ENCODE results near the gene SCAF1. TPM values are rescaled to one million over a fixed set of nuclear protein-coding genes. Genes with fewer than 3 reads are reported as not detected.

Gene SCAF1
- total RNA-seq, 1 experiment from 2014 or later, result 103 TPM

DNA sequence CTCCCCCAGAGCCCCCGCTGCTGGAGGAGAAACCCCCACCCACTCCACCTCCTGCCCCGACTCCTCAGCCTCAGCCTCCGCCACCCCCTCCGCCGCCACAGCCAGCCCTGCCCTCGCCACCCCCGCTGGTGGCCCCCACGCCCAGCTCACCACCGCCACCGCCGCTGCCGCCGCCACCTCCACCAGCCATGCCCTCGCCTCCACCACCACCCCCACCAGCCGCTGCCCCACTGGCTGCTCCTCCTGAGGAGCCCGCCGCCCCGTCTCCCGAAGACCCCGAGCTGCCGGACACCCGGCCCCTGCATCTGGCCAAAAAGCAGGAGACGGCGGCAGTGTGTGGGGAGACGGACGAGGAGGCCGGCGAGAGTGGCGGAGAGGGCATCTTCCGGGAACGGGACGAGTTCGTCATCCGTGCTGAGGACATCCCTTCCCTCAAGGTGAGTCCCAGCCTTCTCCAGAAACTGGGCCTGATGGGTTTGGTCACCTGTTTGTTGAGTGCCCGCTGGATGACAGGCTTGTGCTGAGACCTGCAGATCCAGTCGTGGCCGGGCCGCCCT lies 40.4 kb upstream of the SCAF1 start:
- Mint-ChIP-seq H3K36me3 (peaks cover 50% of the 10 kb centered on the region), H3K4me1 (no peaks in the 10 kb centered on the region), H3K4me3 (no peak overlapping the region), H3K27ac (no peak overlapping the region), H3K27me3 (ENCODE audit: low read depth) (no peaks in the 10 kb centered on the region), H3K9me3 (no peaks in the 10 kb centered on the region)
- CTCF ChIA-PET, result no interaction called here
- POLR2A ChIA-PET, result no interaction called here
- DNase-seq (ENCODE audit: low spot score), result no peak
- TF ChIP-seq, protein P1, sequence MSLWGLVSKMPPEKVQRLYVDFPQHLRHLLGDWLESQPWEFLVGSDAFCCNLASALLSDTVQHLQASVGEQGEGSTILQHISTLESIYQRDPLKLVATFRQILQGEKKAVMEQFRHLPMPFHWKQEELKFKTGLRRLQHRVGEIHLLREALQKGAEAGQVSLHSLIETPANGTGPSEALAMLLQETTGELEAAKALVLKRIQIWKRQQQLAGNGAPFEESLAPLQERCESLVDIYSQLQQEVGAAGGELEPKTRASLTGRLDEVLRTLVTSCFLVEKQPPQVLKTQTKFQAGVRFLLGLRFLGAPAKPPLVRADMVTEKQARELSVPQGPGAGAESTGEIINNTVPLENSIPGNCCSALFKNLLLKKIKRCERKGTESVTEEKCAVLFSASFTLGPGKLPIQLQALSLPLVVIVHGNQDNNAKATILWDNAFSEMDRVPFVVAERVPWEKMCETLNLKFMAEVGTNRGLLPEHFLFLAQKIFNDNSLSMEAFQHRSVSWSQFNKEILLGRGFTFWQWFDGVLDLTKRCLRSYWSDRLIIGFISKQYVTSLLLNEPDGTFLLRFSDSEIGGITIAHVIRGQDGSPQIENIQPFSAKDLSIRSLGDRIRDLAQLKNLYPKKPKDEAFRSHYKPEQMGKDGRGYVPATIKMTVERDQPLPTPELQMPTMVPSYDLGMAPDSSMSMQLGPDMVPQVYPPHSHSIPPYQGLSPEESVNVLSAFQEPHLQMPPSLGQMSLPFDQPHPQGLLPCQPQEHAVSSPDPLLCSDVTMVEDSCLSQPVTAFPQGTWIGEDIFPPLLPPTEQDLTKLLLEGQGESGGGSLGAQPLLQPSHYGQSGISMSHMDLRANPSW (CRISPR knock-in tag; conservative IDR thresholded peaks at IDR 0.05; ENCODE audit: low read depth), result no peak
- TF ChIP-seq ZNF232 (CRISPR knock-in tag; IDR thresholded peaks at IDR 0.05) (no peak), TP53 (CRISPR knock-in tag; IDR thresholded peaks at IDR 0.05) (no peak), ELF4 (CRISPR knock-in tag; IDR thresholded peaks at IDR 0.05; ENCODE audit: low read depth) (no peak)
- TF ChIP-seq, protein P2, sequence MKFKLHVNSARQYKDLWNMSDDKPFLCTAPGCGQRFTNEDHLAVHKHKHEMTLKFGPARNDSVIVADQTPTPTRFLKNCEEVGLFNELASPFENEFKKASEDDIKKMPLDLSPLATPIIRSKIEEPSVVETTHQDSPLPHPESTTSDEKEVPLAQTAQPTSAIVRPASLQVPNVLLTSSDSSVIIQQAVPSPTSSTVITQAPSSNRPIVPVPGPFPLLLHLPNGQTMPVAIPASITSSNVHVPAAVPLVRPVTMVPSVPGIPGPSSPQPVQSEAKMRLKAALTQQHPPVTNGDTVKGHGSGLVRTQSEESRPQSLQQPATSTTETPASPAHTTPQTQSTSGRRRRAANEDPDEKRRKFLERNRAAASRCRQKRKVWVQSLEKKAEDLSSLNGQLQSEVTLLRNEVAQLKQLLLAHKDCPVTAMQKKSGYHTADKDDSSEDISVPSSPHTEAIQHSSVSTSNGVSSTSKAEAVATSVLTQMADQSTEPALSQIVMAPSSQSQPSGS (CRISPR knock-in tag; IDR thresholded peaks at IDR 0.05; ENCODE audit: borderline replicate concordance, low read depth), result no peak
- no peak for ATAC-seq

DNA sequence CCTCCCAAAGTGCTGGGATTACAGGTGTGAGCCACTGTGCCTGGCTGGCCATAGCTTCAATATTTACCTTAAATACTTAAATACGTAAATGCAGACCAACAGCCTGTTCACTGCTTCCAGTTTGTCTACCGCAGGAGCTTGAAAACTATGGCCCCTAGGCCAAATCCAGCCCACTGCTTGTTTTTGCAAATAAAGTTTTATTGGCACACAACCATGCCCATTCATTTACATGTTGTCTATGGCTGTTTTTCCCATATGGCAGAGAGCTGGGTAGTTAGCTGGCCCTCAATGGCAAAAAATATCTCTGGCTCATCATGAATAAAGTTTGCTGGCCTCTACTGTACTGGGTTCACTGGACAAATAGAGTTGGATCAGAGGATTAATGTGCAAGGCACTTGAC lies 39.2 kb upstream of the SCAF1 start:
- H3K27me3 Mint-ChIP-seq (ENCODE audit: low read depth), result no peaks in the 10 kb centered on the region
- CTCF ChIA-PET, result no interaction called here

More for the DNA sequence above, 39.2 kb upstream of the SCAF1 start:
- no peaks in the 10 kb centered on the region for H3K9me3 Mint-ChIP-seq
- POLR2A ChIA-PET, result no interaction called here
- TF ChIP-seq, protein P3, sequence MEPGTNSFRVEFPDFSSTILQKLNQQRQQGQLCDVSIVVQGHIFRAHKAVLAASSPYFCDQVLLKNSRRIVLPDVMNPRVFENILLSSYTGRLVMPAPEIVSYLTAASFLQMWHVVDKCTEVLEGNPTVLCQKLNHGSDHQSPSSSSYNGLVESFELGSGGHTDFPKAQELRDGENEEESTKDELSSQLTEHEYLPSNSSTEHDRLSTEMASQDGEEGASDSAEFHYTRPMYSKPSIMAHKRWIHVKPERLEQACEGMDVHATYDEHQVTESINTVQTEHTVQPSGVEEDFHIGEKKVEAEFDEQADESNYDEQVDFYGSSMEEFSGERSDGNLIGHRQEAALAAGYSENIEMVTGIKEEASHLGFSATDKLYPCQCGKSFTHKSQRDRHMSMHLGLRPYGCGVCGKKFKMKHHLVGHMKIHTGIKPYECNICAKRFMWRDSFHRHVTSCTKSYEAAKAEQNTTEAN (CRISPR knock-in tag; IDR thresholded peaks at IDR 0.05), result no peak
- TF ChIP-seq JAZF1 (CRISPR knock-in tag; IDR thresholded peaks at IDR 0.05), result no peak
- TF ChIP-seq JUN (CRISPR knock-in tag; IDR thresholded peaks at IDR 0.05), result no peak
- TF ChIP-seq PRRX2 (CRISPR knock-in tag; IDR thresholded peaks at IDR 0.05), result no peak
- TF ChIP-seq KAT7 (CRISPR knock-in tag; IDR thresholded peaks at IDR 0.05; ENCODE audit: borderline replicate concordance), result no peak
- TF ChIP-seq, protein P4, sequence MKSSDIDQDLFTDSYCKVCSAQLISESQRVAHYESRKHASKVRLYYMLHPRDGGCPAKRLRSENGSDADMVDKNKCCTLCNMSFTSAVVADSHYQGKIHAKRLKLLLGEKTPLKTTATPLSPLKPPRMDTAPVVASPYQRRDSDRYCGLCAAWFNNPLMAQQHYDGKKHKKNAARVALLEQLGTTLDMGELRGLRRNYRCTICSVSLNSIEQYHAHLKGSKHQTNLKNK (CRISPR knock-in tag; IDR thresholded peaks at IDR 0.05), result no peak
- TF ChIP-seq, protein P5, sequence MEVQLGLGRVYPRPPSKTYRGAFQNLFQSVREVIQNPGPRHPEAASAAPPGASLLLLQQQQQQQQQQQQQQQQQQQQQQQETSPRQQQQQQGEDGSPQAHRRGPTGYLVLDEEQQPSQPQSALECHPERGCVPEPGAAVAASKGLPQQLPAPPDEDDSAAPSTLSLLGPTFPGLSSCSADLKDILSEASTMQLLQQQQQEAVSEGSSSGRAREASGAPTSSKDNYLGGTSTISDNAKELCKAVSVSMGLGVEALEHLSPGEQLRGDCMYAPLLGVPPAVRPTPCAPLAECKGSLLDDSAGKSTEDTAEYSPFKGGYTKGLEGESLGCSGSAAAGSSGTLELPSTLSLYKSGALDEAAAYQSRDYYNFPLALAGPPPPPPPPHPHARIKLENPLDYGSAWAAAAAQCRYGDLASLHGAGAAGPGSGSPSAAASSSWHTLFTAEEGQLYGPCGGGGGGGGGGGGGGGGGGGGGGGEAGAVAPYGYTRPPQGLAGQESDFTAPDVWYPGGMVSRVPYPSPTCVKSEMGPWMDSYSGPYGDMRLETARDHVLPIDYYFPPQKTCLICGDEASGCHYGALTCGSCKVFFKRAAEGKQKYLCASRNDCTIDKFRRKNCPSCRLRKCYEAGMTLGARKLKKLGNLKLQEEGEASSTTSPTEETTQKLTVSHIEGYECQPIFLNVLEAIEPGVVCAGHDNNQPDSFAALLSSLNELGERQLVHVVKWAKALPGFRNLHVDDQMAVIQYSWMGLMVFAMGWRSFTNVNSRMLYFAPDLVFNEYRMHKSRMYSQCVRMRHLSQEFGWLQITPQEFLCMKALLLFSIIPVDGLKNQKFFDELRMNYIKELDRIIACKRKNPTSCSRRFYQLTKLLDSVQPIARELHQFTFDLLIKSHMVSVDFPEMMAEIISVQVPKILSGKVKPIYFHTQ (CRISPR knock-in tag; IDR thresholded peaks at IDR 0.05), result no peak
- no peak for TF ChIP-seq ZNF317 (CRISPR knock-in tag; IDR thresholded peaks at IDR 0.05; ENCODE audit: borderline replicate concordance, low read depth)
- TF ChIP-seq ZNF232 (CRISPR knock-in tag; IDR thresholded peaks at IDR 0.05), result no peak
- no peak for TF ChIP-seq TP53 (CRISPR knock-in tag; IDR thresholded peaks at IDR 0.05)
- no peak for TF ChIP-seq ZNF219 (CRISPR knock-in tag; IDR thresholded peaks at IDR 0.05; ENCODE audit: borderline replicate concordance)
- TF ChIP-seq, protein P6, sequence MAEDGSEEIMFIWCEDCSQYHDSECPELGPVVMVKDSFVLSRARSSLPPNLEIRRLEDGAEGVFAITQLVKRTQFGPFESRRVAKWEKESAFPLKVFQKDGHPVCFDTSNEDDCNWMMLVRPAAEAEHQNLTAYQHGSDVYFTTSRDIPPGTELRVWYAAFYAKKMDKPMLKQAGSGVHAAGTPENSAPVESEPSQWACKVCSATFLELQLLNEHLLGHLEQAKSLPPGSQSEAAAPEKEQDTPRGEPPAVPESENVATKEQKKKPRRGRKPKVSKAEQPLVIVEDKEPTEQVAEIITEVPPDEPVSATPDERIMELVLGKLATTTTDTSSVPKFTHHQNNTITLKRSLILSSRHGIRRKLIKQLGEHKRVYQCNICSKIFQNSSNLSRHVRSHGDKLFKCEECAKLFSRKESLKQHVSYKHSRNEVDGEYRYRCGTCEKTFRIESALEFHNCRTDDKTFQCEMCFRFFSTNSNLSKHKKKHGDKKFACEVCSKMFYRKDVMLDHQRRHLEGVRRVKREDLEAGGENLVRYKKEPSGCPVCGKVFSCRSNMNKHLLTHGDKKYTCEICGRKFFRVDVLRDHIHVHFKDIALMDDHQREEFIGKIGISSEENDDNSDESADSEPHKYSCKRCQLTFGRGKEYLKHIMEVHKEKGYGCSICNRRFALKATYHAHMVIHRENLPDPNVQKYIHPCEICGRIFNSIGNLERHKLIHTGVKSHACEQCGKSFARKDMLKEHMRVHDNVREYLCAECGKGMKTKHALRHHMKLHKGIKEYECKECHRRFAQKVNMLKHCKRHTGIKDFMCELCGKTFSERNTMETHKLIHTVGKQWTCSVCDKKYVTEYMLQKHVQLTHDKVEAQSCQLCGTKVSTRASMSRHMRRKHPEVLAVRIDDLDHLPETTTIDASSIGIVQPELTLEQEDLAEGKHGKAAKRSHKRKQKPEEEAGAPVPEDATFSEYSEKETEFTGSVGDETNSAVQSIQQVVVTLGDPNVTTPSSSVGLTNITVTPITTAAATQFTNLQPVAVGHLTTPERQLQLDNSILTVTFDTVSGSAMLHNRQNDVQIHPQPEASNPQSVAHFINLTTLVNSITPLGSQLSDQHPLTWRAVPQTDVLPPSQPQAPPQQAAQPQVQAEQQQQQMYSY (CRISPR knock-in tag; IDR thresholded peaks at IDR 0.05), result no peak
- no peak for TF ChIP-seq RORB (CRISPR knock-in tag; IDR thresholded peaks at IDR 0.05)
- no peak for TF ChIP-seq ELF4 (CRISPR knock-in tag; IDR thresholded peaks at IDR 0.05; ENCODE audit: low read depth)
- TF ChIP-seq, protein P7, sequence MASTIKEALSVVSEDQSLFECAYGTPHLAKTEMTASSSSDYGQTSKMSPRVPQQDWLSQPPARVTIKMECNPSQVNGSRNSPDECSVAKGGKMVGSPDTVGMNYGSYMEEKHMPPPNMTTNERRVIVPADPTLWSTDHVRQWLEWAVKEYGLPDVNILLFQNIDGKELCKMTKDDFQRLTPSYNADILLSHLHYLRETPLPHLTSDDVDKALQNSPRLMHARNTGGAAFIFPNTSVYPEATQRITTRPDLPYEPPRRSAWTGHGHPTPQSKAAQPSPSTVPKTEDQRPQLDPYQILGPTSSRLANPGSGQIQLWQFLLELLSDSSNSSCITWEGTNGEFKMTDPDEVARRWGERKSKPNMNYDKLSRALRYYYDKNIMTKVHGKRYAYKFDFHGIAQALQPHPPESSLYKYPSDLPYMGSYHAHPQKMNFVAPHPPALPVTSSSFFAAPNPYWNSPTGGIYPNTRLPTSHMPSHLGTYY (CRISPR knock-in tag; IDR thresholded peaks at IDR 0.05), result no peak
- H3K4me3 Mint-ChIP-seq, result no peak overlapping the region
- no peak for DNase-seq (ENCODE audit: low spot score)
- peaks cover 60% of the 10 kb centered on the region for H3K36me3 Mint-ChIP-seq
- H3K27ac Mint-ChIP-seq, result no peak overlapping the region
- H3K4me1 Mint-ChIP-seq, result no peaks in the 10 kb centered on the region
- no peak for ATAC-seq
